Measurements from ENCODE around the gene PLRG1. TPM values are rescaled to one million over a fixed set of nuclear protein-coding genes. Genes with fewer than 3 reads are reported as not detected.
A peak's percentile ranks its signal among the peaks of the same experiment; 100 is the strongest.

Gene PLRG1
- total RNA-seq, 6 donors from 2014 or later: 12.9 to 60.1 (median 51.3) TPM

DNA sequence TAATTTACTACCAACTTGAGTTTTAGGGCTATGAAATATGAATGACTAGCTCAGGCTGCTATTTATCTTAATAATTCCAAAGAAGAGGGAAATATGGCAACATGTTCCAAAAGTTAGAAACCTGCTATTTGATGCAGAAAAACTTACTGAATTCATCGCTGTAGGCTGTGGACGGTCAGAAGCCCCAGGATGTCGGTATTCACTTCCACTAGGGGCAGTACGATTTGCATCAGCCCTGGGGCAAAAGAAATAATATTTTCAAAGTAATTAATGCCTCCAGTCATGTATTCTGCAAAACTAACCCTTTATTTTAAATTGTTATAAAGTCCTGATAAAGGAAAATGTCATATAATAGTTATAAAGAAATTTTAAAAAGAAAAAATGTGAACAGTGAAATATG, 4.5 kb downstream of the PLRG1 start:
- H3K27ac ChIP-seq: no peak overlapping the region
- no peak for DNase-seq
- no peak overlapping the region for H3K4me3 ChIP-seq
- peaks cover 14 to 20% (median 16%) of the 10 kb centered on the region in 4 donors for H3K4me1 ChIP-seq
- H3K27me3 ChIP-seq: no peaks in the 10 kb centered on the region
- no peak for ATAC-seq (ENCODE audit: low FRiP score in 2 of 2)
- no peaks in the 10 kb centered on the region for H3K9me3 ChIP-seq
- WGBS, 2 donors: 95 to 98% methylated on average over 4 of the region's 4 CpGs
- H3K36me3 ChIP-seq: peaks cover 15 to 73% (median 53%) of the 10 kb centered on the region in 4 donors
- no peak for TF ChIP-seq EP300 (IDR thresholded peaks at IDR 0.05)
- no peak for TF ChIP-seq POLR2A (IDR thresholded peaks at IDR 0.05)

DNA sequence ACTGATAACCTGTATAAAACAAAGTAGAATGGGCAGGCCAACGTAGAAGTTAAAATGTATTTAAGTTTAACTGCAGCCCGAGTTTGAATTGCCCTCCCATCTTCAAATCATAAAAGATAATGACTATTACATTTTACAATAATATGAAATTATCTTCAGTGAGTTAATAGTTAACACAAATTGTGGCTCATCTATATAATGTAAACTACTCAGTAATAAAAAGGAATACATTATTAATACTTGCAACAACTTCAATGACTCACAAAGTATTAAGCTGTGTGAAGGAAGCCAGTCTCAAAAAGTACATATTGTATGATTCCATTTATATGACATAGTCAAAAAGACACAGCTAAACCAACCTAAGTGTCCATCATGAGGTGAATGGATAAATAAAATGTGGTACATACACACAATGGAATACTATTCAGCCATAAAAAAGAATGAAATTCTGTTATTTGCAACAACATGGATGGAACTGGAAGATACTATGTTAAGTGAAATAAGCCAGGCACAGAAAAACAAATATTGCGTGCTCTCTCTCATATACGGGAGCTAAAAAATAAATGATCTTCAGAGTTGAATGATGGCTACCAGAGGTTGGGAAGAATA, 7.8 kb downstream of the PLRG1 start:
- H3K4me1 ChIP-seq: no peaks in the 10 kb centered on the region
- H3K27me3 ChIP-seq: no peaks in the 10 kb centered on the region
- H3K36me3 ChIP-seq: peaks cover 43 to 100% (median 83%) of the 10 kb centered on the region in 4 donors
- no peak overlapping the region for H3K27ac ChIP-seq
- WGBS, 2 donors: 89 to 97% methylated on average over 4 of the region's 4 CpGs
- ATAC-seq (ENCODE audit: low FRiP score in 2 of 2) (no peak), DNase-seq (no peak)
- H3K9me3 ChIP-seq: no peaks in the 10 kb centered on the region
- H3K4me3 ChIP-seq: no peak overlapping the region
- TF ChIP-seq POLR2AphosphoS5 (IDR thresholded peaks at IDR 0.05) (no peak), EP300 (IDR thresholded peaks at IDR 0.05) (no peak), POLR2A (IDR thresholded peaks at IDR 0.05) (no peak)
- TF ChIP-seq, protein P1, sequence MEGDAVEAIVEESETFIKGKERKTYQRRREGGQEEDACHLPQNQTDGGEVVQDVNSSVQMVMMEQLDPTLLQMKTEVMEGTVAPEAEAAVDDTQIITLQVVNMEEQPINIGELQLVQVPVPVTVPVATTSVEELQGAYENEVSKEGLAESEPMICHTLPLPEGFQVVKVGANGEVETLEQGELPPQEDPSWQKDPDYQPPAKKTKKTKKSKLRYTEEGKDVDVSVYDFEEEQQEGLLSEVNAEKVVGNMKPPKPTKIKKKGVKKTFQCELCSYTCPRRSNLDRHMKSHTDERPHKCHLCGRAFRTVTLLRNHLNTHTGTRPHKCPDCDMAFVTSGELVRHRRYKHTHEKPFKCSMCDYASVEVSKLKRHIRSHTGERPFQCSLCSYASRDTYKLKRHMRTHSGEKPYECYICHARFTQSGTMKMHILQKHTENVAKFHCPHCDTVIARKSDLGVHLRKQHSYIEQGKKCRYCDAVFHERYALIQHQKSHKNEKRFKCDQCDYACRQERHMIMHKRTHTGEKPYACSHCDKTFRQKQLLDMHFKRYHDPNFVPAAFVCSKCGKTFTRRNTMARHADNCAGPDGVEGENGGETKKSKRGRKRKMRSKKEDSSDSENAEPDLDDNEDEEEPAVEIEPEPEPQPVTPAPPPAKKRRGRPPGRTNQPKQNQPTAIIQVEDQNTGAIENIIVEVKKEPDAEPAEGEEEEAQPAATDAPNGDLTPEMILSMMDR (IDR thresholded peaks at IDR 0.05): no peak

DNA sequence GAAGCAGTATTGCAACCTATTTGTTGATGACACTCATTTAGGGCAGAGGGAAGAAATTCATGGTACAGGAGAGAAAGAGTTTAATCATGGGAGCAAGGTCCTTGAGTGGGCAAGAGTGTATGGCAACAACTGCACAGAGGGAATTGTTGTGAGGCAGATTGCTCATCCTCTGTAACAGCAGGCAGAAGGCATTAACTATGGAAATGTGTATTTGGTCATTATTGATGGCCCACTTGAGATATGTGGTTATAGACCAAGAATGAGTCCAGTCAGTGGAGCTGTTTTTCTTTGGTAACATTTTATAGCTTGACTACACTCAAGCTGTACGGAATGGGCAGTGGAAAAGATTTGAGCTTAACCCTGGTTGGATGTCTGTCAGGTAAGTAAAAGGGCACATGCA, 15.9 kb downstream of the PLRG1 start:
- Histone ChIP-seq H3K36me3 (peaks cover 16 to 41% (median 27%) of the 10 kb centered on the region in 4 donors), H3K4me1 (no peaks in the 10 kb centered on the region), H3K4me3 (no peak overlapping the region), H3K27ac (no peak overlapping the region), H3K27me3 (no peaks in the 10 kb centered on the region), H3K9me3 (no peaks in the 10 kb centered on the region)
- no peak for ATAC-seq (ENCODE audit: low FRiP score in 2 of 2)
- no peak for DNase-seq
- TF ChIP-seq, protein P1 (IDR thresholded peaks at IDR 0.05): no peak
- TF ChIP-seq POLR2AphosphoS5 (IDR thresholded peaks at IDR 0.05) (no peak), EP300 (IDR thresholded peaks at IDR 0.05) (no peak), POLR2A (IDR thresholded peaks at IDR 0.05) (no peak)
- WGBS, 2 donors: 86 to 94% methylated on average over 1 of the region's 1 CpG

DNA sequence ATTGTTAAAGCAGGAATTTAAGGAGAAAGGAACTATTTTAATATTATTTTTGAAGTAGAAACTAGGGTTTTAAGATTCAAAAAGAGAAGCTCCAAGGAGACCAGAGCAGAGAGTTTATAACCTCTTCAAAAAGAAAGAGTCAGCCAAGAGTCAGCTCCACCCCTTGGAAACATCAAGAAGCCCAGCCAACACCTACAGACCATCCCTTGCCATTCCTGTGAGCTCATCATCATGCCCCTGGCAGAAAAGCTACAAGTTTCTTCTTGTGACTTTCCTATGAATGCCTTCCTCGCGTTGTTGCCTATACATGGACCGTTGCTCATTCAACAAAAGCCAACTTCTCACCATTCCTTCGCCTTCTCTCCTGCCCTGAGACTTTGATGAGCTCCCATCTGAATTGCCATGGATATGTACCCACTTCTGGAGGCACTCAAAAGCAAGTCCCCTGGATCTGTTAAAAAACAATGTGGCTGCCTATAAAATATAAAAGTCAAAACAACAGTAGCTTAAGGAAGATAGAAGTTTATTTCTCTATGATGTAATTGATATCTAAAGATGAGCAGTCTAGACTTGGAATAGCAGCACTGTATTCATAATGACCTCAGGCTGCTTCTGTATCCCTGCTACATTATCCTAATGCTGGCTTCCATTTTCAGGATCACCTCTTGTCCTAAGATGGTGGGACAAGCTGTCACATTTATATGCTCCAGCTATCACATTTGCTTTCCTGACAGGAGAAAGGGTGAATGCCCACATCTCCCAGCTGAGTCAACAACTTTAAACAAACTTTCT, 20.3 kb downstream of the PLRG1 start:
- H3K27me3 ChIP-seq: no peaks in the 10 kb centered on the region
- DNase-seq (no peak), ATAC-seq (ENCODE audit: low FRiP score in 2 of 2) (peak in 1 of 2 donors; percentile 39)
- no peak overlapping the region for H3K27ac ChIP-seq
- H3K9me3 ChIP-seq: no peaks in the 10 kb centered on the region
- no peak overlapping the region for H3K4me3 ChIP-seq
- peaks cover 0 to 2% (median 0%) of the 10 kb centered on the region in 4 donors for H3K36me3 ChIP-seq
- H3K4me1 ChIP-seq: no peaks in the 10 kb centered on the region
- 71 to 90% methylated on average over 4 of the region's 4 CpGs for WGBS, 2 donors
- no peak for TF ChIP-seq EP300 (IDR thresholded peaks at IDR 0.05)

DNA sequence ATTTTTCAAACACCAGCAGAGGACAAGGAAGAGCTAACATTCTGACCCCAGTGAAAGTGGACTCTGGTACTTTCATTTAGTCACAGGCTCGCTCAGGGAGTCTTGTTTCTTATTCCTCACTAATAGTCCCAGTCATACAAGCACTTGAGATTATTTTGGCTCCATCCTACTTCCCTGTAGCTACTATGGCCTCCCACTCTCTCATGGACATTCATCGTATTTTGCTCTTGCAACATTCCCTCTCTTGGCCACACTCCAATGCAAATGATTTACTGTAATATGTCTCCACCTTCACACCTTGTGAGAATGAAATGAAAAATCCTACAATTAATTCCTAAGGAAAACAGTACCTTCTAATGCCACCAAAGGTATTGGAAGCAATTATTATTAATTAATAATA, 21.3 kb downstream of the PLRG1 start:
- Histone ChIP-seq H3K4me1 (no peaks in the 10 kb centered on the region), H3K4me3 (no peak overlapping the region)

More for the DNA sequence above, 21.3 kb downstream of the PLRG1 start:
- Histone ChIP-seq H3K9me3 (no peaks in the 10 kb centered on the region), H3K27me3 (no peaks in the 10 kb centered on the region), H3K27ac (no peak overlapping the region), H3K36me3 (no peaks in the 10 kb centered on the region)
- DNase-seq (no peak), ATAC-seq (ENCODE audit: low FRiP score in 2 of 2) (peak in 1 of 2 donors; percentile 39)
- WGBS, 2 donors: 43 to 55% methylated on average over 2 of the region's 2 CpGs
- TF ChIP-seq POLR2A (IDR thresholded peaks at IDR 0.05) (no peak), POLR2AphosphoS5 (IDR thresholded peaks at IDR 0.05) (no peak), EP300 (IDR thresholded peaks at IDR 0.05) (no peak)
- TF ChIP-seq, protein P1 (IDR thresholded peaks at IDR 0.05): no peak

Measured in upper lobe of left lung (tissue), 6 donors.